ENCODE measurements around the gene SETD5.

The SETD5 gene

DNA sequence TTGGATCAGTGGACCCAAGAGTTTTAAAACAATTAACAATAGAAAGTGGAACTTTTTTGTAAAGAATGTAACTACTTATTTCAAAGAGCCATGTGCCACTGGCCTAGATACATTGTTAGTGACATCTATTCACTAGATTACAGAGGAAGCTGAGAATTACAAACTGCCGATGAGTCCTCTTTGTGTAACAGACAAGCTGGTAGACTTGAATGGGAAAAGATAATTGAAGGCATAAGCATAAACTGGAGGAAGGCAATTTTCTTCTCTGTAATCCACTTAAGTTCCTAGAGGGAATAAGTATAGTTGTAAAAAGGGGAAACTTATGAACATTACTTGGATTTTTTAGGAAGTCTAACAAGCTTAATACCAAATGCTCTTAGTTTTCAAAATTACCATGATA, 19.4 kb upstream of the SETD5 start:
- no peaks in the 10 kb centered on the region for H3K9me3 ChIP-seq (ENCODE audit: insufficient read depth, low read length, severe bottlenecking)

DNA sequence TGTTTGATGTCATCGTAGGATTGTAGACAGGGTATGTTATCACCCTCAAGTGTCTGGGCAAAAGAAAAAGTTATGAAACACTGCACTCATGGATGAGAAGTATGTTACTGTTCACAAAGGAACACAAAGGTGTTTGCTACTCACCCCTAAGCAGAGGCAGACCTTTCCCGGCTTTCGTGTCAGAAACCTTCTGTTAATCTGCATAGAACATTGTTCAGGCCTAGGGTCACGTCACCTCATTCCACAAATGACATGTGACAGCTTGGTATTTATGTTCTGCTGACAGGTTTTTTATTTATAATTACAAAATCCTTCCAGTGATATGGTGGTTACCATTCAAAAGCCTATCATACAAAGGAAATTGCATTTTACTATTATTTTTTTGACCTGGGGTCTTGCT, 18.1 kb upstream of the SETD5 start:
- Histone ChIP-seq H4K20me1 (ENCODE audit: insufficient read depth, low read length) (peaks cover 6% of the 10 kb centered on the region; the same call in 1 of the 2 replicates), H3K4me3 (ENCODE audit: low read depth in 1 of 2, low read length in 2 of 2) (no peak overlapping the region), H3K36me3 (ENCODE audit: insufficient read depth, low read length) (peaks cover 91% of the 10 kb centered on the region), H3K9me3 (ENCODE audit: insufficient read depth, low read length, severe bottlenecking) (no peaks in the 10 kb centered on the region), H3K79me2 (ENCODE audit: insufficient read depth, low read length) (peaks cover 43% of the 10 kb centered on the region), H2AFZ (ENCODE audit: low read depth, low read length) (no peak overlapping the region), H3K27me3 (ENCODE audit: insufficient read depth, low read length, poor library complexity) (no peaks in the 10 kb centered on the region), H3K27ac (ENCODE audit: low read length) (no peak overlapping the region), H3K4me2 (ENCODE audit: insufficient read depth, low read length) (no peak overlapping the region), H3K9ac (ENCODE audit: low read depth, low read length) (no peak overlapping the region), H3K4me1 (ENCODE audit: insufficient read depth, low read length) (no peaks in the 10 kb centered on the region)
- ATAC-seq (ENCODE audit: insufficient read depth, low read depth) = no peak
- DNase-seq = no peak
- TF ChIP-seq, protein P1, sequence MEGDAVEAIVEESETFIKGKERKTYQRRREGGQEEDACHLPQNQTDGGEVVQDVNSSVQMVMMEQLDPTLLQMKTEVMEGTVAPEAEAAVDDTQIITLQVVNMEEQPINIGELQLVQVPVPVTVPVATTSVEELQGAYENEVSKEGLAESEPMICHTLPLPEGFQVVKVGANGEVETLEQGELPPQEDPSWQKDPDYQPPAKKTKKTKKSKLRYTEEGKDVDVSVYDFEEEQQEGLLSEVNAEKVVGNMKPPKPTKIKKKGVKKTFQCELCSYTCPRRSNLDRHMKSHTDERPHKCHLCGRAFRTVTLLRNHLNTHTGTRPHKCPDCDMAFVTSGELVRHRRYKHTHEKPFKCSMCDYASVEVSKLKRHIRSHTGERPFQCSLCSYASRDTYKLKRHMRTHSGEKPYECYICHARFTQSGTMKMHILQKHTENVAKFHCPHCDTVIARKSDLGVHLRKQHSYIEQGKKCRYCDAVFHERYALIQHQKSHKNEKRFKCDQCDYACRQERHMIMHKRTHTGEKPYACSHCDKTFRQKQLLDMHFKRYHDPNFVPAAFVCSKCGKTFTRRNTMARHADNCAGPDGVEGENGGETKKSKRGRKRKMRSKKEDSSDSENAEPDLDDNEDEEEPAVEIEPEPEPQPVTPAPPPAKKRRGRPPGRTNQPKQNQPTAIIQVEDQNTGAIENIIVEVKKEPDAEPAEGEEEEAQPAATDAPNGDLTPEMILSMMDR (IDR thresholded peaks at IDR 0.05; ENCODE audit: borderline replicate concordance, extremely low read depth, low read length, poor library complexity, severe bottlenecking) = no peak

More for the DNA sequence above, 19.4 kb upstream of the SETD5 start:
- H3K9ac ChIP-seq (ENCODE audit: low read depth, low read length) = no peak overlapping the region
- H3K4me1 ChIP-seq (ENCODE audit: insufficient read depth, low read length) = no peaks in the 10 kb centered on the region
- TF ChIP-seq, protein P1 (IDR thresholded peaks at IDR 0.05; ENCODE audit: borderline replicate concordance, extremely low read depth, low read length, poor library complexity, severe bottlenecking) = no peak
- no peak for TF ChIP-seq EZH2 (IDR thresholded peaks at IDR 0.05; ENCODE audit: borderline replicate concordance, low read depth, low read length, severe bottlenecking)
- no peak for DNase-seq
- ATAC-seq (ENCODE audit: insufficient read depth, low read depth) = no peak
- H3K4me2 ChIP-seq (ENCODE audit: insufficient read depth, low read length) = no peak overlapping the region
- no peaks in the 10 kb centered on the region for H3K27me3 ChIP-seq (ENCODE audit: insufficient read depth, low read length, poor library complexity)
- no peak overlapping the region for H3K27ac ChIP-seq (ENCODE audit: low read length)
- H3K79me2 ChIP-seq (ENCODE audit: insufficient read depth, low read length) = peaks cover 45% of the 10 kb centered on the region
- no peak overlapping the region for H3K4me3 ChIP-seq (ENCODE audit: low read depth in 1 of 2, low read length in 2 of 2)
- no peak overlapping the region for H2AFZ ChIP-seq (ENCODE audit: low read depth, low read length)
- peaks cover 90% of the 10 kb centered on the region for H3K36me3 ChIP-seq (ENCODE audit: insufficient read depth, low read length)
- H4K20me1 ChIP-seq (ENCODE audit: insufficient read depth, low read length) = peaks cover 6% of the 10 kb centered on the region; the same call in 1 of the 2 replicates

DNA sequence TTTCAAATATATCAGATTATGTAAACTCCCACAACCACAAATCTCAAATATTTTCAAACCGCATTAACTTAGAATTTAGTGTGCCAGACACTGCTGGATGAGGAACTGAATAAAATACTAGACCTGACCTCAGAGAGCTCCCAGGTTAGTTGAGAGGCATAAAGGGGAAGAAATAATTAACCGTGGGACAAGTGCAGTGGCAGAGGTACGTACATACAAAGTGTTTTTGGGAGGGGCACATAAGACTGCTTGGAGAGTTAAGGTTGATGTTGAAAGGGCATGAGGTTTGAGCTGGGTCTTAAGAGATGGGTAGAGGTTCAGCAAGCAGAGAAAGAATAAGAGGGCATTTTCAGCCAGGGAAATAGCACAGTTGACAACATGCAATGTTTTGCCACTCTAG, 17.4 kb upstream of the SETD5 start:
- Histone ChIP-seq H3K4me3 (ENCODE audit: low read depth in 1 of 2, low read length in 2 of 2) (no peak overlapping the region), H4K20me1 (ENCODE audit: insufficient read depth, low read length) (peaks cover 9% of the 10 kb centered on the region; the same call in 1 of the 2 replicates), H3K27me3 (ENCODE audit: insufficient read depth, low read length, poor library complexity) (no peaks in the 10 kb centered on the region), H3K9ac (ENCODE audit: low read depth, low read length) (no peak overlapping the region), H3K27ac (ENCODE audit: low read length) (no peak overlapping the region), H3K36me3 (ENCODE audit: insufficient read depth, low read length) (peaks cover 91% of the 10 kb centered on the region), H3K79me2 (ENCODE audit: insufficient read depth, low read length) (peaks cover 42% of the 10 kb centered on the region), H3K4me2 (ENCODE audit: insufficient read depth, low read length) (no peak overlapping the region), H3K9me3 (ENCODE audit: insufficient read depth, low read length, severe bottlenecking) (no peaks in the 10 kb centered on the region), H3K4me1 (ENCODE audit: insufficient read depth, low read length) (no peaks in the 10 kb centered on the region), H2AFZ (ENCODE audit: low read depth, low read length) (no peak overlapping the region)
- ATAC-seq (ENCODE audit: insufficient read depth, low read depth) (no peak), DNase-seq (no peak)
- no peak for TF ChIP-seq EZH2 (IDR thresholded peaks at IDR 0.05; ENCODE audit: borderline replicate concordance, low read depth, low read length, severe bottlenecking)
- TF ChIP-seq, protein P1 (IDR thresholded peaks at IDR 0.05; ENCODE audit: borderline replicate concordance, extremely low read depth, low read length, poor library complexity, severe bottlenecking) = no peak

Data from DND-41 (cell line).